Activated CD8-positive, alpha-beta memory T cell treated with anti-CD3 and anti-CD28 coated beads for 36 hours (primary cell): Measurements from ENCODE around the gene UMODL1. TPM values are rescaled to one million over a fixed set of nuclear protein-coding genes. Genes with fewer than 3 reads are reported as not detected.

Experiments used
- CTCF ChIA-PET: fragments of 350-600 bp; sonication (Branson Sonifier 250); formaldehyde crosslinking; loops from one replicate; lab custom pipeline; 2021; ENCODE audit warnings: antibody characterized with exemption; lab: Charles Lee
- POLR2A ChIA-PET: fragments of 350-600 bp; sonication (Branson Sonifier 250); formaldehyde crosslinking; loops from one replicate; lab custom pipeline; 2021; ENCODE audit warnings: antibody characterized with exemption; lab: Charles Lee
- total RNA-seq, 2 experiments: library from RNA; stranded (reverse); gene quantifications; one replicate each; pipeline ENCODE4 v1.2.3, GENCODE V29; 2021

Gene UMODL1
- total RNA-seq, 2 experiments from 2014 or later: not detected

DNA sequence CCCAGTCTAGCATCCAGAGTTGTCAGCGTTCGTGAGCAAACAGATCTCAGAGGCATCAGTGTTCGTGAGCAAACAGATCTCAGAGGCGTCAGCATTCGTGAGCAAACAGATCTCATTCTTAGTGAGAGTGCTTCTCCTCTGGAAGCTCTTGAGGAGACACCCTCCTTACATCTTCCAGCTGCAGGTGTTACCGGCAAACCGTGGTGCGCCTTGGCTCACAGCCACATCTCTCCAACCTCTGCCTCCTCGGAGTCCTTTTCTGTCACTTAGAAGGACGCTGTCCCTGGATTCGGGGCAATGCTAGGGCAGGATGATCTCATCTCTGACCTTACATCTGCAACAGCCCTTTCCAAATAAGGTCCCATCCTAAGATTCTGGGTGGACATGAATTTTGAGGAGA, 14.6 kb upstream of the UMODL1 start:
- ChIA-PET POLR2A (no interaction called here), CTCF (no interaction called here)

DNA sequence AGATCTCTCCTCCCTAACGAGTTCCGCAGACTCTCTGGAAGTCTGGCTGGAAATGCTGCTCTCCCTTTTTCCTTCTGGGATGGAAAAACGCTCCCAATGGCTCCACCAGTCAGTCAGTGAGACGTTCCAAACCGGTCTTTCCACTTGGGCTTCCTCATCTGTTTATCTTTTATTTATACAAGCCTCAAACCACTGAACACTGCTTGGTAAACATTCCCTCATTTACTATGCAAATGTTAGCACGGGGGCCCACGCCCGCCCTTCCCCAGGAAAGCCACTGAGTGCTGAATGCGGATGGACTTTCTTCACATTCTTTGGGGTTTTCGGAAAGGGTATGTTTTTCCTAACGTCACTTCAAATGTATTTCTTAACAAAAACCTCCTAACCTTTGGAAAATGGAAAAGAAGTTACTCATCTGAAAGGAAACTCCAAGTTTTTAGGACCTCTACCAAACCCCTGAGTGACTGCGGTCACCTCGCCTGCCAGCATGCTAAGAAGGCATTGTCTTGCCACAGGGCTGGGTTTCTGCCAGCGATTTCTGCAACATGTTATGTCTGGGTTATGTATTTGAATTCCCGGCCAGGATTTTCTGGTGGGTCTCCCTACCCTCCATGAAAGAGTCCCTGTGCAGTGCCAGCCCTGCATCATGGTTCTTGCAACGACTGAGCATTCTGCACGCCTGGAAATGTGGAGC, 14.0 kb upstream of the UMODL1 start:
- ChIA-PET POLR2A (no interaction called here), CTCF (no interaction called here)

DNA sequence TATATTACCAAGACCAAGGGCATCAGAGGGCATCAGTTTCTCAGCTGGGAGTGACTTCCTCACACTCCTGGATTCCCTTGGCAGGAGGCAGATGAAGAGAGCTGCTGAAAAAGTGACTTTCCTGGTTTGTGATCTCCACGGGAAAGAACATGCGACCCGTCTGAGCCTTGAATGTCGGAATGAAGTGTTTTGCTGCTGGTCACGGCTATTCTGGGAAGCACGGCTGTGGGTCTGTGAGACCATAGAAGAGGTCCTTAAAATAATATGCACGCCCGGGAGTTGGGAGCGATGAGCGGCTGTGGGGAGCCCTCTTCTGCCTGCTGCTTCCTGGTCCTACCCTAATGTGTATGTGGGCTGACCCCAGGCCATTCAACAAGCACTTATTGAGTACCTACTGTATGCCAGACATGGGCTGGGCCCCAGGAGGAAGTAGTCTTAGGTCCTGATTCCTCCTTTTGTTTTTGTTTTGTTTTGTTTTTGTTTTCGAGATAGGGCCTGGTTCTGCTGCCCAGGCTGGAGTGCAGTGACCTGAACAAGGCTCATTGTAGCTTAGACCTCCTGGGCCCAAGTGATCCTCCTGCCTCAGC, 13.2 kb upstream of the UMODL1 start:
- ChIA-PET POLR2A (no interaction called here), CTCF (no interaction called here)

DNA sequence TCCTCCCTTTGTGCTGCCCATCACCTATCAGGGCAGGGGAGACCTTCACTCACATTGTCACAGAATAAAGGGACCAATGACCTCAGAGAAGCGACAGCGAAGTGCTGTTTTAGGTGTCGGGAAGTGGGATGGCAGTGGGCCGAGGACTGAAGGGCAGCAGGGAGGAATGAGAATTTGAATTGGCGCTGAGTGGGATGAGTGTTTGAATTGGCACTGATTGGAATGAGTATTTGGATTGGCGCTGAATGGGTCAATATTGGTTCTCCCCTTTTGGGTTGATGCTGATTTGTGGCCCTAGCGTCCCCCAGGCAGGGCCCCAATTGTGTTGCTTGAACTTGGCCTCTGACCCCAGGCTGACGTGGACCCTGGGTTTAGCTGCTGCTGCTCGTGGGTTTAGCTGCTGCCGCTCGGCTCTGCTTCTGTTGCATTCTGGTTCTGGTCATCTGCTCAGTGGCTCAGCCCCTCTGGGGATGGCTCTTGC, 12.4 kb upstream of the UMODL1 start:
- ChIA-PET CTCF (no interaction called here), POLR2A (no interaction called here)

DNA sequence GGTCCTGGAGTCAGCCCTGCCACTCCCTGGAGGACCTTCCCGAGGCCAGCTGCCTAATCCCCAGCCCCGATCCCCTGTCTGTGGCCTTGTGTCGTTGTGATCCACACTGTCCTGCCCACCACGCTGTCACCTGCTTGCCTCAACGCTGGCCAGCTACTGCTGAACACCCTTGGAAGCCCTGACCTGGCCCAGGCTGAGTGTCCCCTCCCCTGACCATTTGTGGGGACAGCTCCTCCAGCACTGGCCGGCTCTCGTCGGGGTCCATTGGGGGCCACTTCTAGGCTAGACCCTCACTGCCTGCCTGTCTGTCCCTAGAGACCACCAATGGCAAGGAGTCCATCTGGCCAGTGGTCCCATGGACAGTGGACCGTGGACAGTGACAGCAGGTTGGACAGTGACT, 12.0 kb upstream of the UMODL1 start:
- ChIA-PET CTCF (no interaction called here), POLR2A (no interaction called here)

DNA sequence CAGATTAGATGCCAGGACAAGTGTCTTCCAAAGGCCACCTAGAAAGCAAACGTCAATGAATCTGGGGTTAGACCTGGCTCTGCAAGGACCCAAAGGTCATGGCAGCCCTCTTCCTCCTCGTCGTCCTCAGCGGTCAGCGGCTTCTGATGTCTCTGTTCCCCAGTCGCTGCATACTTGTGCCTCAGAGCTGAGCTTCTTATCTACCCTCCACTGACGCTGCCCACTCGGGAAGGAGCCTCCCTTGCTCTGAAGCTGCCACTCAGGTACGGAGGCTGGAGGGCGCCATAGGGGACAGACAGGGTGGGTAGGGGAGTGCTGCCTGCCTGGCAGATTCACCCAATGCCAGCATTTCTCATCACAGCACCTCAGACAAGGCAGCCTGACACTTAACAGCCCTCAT, 11.4 kb upstream of the UMODL1 start:
- ChIA-PET POLR2A (no interaction called here), CTCF (no interaction called here)

DNA sequence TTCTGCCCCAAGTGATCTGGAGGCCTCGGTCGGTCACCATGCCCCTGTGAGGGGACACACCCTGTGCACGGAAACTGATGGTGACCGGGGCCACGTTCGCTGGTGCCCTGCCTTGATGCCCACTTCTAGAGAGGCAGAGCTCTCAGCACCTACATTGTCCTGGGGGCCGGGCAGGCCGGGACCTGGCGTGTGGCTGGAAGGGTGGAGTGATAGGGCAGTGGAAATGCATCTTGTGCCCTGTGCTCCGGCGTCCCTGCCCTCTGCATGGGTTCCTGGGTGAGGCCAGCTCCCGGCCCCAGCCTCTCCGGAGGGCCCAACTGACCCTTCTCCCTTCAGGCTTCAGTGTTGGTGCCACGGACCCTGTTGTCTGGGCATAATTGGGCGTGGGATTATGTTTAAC, 11.0 kb upstream of the UMODL1 start:
- ChIA-PET POLR2A (no interaction called here), CTCF (no interaction called here)

DNA sequence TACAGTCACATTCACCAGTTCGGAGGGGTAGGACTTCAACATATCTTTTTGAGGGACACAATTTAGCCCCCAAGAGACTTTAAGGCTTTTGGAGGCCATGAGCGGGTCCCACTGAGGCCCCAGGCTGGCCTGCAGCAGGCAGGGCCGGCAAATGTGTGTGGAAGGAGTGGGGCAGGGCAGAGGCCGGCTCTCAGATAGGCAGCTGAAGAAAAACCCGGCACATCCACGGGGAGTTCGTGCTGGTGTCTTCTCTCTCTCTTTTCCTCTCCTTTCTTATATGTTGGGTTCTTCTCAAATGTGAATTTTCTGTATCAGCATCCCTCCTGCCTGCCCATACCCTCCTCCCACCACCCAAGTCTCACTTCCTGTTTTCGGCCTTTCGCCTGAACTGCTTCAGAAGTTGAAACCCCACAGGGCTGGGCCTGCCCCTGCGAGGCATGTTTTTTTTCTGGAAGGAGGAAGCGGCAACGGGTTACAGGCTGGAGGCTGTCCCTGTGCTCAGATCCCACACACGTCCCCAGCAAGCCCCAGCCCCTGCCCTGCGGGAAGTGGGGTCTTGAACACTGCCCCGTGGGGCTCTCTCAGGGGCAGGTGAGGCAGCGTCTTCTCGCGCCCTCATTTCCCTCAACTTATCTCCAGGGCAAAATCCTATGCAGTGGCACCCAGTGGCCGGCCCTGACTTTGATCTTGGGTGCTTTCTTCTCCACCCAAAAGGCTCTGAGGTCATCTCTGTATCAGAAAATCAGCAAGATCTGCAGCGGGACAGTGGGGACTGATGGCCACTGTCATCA, 9.7 kb upstream of the UMODL1 start:
- ChIA-PET CTCF (no interaction called here), POLR2A (no interaction called here)

DNA sequence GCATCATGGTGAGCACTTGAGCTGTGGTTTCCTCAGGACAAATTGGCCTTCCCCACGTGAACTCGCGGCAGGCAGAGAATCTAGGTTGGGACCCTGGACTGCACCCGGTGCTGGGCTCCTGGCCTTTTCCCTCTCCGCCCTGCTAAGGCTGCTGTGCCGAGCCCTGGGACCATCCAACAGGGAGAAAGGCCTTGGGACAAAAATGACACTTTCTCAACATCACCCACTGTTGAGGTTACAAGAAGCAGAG, 9.2 kb upstream of the UMODL1 start:
- POLR2A ChIA-PET: no interaction called here
- CTCF ChIA-PET: no interaction called here

DNA sequence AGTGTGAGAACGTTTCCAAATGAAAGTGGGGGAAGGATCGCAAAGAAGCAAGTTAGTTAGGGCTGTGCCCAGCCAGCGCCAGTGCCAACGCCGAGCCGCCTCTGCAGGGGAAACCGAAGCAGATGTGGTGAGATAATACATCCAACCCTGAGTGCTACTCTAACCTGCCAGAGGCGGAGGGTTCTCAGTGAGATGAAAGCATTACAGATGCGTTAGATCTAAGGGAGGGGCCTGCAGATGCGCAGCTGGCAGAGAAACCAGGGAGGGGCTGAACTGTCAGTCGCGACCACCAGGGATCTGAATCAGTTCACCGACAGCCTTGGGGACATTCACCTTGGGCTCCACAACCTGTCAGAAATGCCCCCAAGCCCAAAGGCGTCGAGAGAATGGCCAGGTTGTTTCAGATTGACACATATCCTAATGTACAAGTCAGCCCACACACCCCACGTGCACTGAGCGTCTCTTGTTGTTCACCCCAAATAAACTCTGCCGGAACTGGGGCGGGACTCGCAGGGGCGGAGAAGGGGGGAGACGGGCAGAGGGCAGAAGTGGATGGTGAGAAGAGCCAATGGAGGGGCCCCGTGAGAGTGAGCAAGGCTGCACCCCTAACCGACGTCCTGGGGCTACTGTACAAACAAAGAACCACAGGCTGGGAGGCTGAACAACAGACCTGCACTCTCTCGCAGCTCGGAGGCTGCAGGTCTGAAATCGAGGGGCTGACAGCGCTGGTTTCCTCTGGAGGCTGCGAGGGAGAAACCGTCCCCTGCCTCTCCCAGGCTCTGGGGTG, 8.7 kb upstream of the UMODL1 start:
- CTCF ChIA-PET: interaction anchor here (1.6 kb wide), 1 partner anchor 54 kb away, joined by 4 read pairs; no protein-coding TSS in a partner anchor
- POLR2A ChIA-PET: interaction anchor here (1.1 kb wide), 1 partner anchor 53 kb away, joined by 3 read pairs; the partner anchor contains the start of gene ZBTB21

DNA sequence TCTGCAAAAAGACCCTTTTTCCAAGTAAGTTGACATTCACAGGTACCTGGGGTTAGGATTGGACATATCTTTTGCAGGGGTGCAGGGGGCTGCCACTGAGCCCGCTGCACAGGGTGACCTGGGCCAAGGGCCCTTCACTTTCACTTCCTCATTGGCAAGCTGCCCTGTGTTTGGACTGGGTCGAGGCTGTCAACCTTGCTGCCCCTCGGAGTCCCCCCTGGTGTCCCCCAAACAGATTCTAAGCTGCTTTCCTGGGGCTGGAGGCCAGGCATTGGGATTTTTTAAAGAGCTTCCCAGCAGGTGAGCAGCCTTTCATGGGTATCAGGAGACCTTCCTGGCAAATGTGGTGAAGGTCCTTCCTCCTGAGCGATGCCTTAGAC, 7.9 kb upstream of the UMODL1 start:
- ChIA-PET POLR2A (interaction anchor here (0.5 to 1.1 kb wide), 2 partner anchors 53 kb away, joined by 3 read pairs; partner anchors contain the start of gene ZBTB21), CTCF (interaction anchor here (1.6 to 1.9 kb wide), 2 partner anchors 44 to 55 kb away, joined by 4 to 6 read pairs; no protein-coding TSS in a partner anchor)

DNA sequence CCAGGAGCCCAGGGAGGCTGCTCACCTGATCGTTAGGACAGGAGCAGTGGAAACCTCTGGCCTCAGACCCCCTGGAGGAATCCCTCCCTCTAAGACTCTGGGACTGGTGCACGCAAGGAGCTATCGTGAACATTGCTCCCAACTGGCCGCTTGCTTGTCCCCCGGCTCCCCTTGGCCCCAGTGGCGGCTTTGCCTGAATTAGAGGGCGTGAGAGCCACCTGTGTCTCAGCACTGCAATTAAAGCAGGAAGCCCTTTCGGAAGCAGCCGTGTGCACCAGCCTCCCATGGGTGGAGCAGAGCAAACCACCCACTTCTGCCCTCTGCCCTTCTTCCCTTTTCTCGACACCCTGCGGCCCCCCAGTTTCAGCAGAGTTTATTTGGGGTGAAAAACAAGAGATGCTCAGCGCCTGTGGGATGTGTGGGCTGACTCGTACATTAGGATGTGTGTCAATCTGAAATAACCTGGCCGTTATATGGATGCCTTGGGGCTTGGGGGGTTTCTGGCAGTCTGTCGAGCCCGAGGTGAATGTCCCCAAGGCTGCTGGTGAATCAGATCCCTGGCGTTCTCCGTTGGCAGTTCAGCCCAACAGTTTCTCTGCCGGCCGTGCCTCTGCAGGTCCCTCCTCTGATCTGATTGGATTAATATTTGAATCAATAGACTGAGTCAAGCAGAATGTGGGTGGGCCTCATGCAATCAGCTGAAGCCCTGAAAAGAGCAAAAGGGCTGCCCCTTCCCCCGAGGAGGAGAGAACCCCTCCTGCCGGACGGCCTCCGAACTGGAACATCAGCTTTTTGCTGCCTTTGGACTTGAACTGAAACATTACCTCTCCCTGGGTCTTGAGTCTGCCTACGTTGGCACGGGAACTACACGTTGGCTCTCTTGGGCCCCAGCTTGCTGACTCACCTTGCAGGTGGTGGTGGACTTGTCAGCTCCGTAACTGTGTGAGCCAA, 7.3 kb upstream of the UMODL1 start:
- ChIA-PET POLR2A (interaction anchor here (0.5 kb wide), 1 partner anchor 52 kb away, joined by 3 read pairs; no protein-coding TSS in a partner anchor), CTCF (interaction anchor here (1.6 to 1.9 kb wide), 2 partner anchors 44 to 55 kb away, joined by 4 to 6 read pairs; no protein-coding TSS in a partner anchor)

DNA sequence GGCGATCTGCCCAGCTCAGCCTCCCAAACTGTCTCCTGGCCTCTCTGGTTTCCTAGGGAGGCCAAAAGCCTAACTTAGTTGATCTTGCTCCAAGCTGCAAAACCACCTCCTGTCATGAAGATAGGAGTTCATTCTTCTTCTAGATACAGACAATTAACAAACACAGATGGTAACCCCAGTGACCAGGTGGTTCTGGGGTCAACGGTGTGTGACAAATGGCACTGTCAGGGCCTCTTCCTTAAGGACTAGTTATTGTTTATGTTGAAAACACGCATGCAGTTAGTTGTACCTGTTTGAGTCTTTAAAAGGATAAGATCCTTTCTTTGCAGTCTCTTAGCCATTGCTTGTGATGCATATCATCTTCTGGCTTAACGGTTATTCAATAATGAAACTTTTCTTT, 4.6 kb upstream of the UMODL1 start:
- ChIA-PET CTCF (interaction anchor here (1.4 kb wide), 1 partner anchor 41 kb away, joined by 4 read pairs; no protein-coding TSS in a partner anchor), POLR2A (no interaction called here)

DNA sequence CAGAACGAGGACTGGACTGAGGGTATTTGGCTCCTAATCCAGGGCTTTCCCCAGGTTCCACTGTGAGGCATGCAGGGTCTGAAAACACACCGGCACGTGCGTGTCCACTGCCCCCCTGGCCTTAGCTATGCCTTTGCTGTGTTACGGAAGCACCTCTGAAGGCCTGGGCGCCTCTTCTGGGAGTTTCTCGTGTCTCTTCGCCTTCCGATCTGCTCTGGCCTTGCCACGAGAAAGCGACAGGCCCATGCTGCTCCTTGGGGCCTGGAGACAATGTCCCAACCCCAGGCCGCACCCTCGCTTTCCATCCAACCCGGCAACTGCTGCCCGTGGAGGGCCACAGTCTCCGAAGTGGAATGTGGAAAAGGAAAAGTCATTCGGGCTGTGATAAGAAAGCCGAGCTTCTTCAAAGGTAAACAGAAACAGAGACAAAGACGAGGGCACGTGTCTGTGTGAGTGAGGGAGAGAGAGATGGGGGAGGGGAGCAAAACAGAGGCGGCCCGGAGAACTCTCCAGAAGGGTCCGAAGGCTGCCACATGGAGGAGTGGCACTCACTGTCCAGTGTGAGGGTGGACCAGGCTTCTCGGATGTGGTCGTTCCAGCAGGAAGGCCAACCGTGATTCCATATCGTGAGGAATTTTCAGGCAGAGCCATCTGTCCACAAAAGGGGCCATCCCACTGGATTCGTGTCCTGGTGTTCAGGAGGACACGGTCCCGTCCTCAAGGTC, 3.4 kb upstream of the UMODL1 start:
- CTCF ChIA-PET: interaction anchor here (1.2 kb wide), 1 partner anchor 251 kb away, joined by 3 read pairs; no protein-coding TSS in a partner anchor
- POLR2A ChIA-PET: no interaction called here

DNA sequence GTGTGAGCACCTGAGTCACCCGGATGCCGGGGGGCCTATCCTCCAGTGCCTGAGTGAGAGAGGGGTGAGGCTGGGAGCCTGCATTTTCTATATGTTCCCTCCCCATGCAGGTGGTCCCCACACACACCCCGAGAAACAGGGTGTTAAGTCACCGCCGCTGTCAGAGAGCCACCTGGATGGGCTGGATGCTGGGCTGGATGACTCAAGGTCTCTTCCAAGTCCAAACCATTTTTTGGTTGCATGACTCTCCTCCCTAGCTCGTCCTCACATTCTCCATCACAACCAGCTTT, 2.9 kb upstream of the UMODL1 start:
- ChIA-PET POLR2A (no interaction called here), CTCF (interaction anchor here (1.2 kb wide), 1 partner anchor 252 kb away, joined by 3 read pairs; no protein-coding TSS in a partner anchor)

DNA sequence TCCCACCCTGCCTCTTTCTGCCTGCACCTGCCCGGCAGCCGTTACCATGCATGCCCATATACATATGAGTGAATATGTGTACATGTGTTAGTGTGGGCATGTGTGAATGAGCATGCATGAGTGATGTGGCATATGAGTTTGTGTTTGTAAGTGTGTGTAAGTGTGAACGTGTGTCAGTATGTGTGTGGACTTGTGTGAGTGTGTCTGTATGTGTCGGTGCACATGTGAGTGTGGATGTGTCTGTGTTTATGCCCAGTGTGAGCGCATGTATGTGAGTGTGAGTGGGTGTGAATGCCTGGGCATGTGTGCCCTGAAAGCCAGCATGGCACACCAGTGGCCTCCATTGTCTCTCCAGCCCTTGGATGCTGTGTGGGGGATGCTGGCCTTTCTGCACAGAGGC, 2.5 kb upstream of the UMODL1 start:
- ChIA-PET POLR2A (no interaction called here), CTCF (interaction anchor here (1.2 kb wide), 1 partner anchor 252 kb away, joined by 3 read pairs; no protein-coding TSS in a partner anchor)

DNA sequence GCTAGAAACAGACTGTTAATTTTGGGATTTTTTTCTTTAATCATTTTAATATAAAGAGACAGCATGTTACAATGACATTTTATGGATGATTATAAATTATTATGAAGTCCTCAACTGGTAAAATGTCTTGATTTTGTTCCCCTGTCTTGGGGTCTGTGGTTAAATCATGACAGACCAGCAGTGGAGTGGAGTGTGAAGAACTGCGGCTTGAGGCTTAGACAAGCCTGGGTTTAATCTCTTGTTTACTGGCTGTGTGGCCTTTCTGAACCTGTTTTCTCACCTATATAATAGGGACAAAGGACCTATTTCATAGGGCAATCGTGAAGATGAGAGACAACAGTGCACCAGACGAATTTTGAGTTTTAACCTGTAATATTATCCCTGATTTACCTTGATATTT, 1.8 kb upstream of the UMODL1 start:
- ChIA-PET POLR2A (interaction anchor here (1.1 kb wide), 1 partner anchor 60 kb away, joined by 4 read pairs; the partner anchor contains the start of gene ZBTB21), CTCF (no interaction called here)

DNA sequence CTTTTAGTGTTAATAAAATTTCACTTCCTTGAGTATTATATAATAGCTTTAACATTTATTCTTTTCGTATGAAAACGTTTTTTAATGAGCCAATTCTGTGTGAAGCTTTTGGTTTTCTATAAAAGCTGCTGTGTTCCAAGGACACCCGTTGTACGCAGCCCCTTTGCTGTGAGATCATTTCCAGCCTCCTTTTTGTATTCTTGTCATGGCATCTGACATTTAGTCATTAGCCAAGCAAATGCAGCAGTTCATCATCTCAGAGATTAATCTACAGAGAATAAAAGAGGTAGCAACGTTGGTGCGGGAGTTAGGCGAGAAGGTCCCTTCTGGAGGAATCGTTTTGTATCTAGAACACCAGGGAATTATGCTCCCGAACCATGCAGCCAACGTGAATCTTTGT, 1.3 kb upstream of the UMODL1 start:
- CTCF ChIA-PET: no interaction called here
- POLR2A ChIA-PET: interaction anchor here (1.1 kb wide), 1 partner anchor 60 kb away, joined by 4 read pairs; the partner anchor contains the start of gene ZBTB21
